ENCODE results near the gene LAG3.

GRCh38 chr12:6759741-6760140 lies 12.6 kb upstream of the LAG3 start:
- TF ChIP-seq CTCF (IDR thresholded peaks at IDR 0.05; ENCODE audit: low read depth, low read length, poor library complexity, severe bottlenecking) (no peak), EZH2phosphoT487 (IDR thresholded peaks at IDR 0.05; ENCODE audit: borderline replicate concordance, low read length) (no peak)

Data from DOHH2 (cell line).